HG02973 (cell line): ENCODE data around the gene RAB43.
"Not testable (repeated sequence)": the region's sequence is repeated elsewhere in the genome, so short reads cannot be mapped to it uniquely, and the experiment has no call there.

Experiments
- ATAC-seq: cut with Tn5 transposase; IDR thresholded peaks from one replicate; pipeline ENCODE4 v1.9.1; 2021; ENCODE audit warnings: moderate library complexity; ENCODE audit not compliant: unreplicated experiment

RAB43 gene

DNA sequence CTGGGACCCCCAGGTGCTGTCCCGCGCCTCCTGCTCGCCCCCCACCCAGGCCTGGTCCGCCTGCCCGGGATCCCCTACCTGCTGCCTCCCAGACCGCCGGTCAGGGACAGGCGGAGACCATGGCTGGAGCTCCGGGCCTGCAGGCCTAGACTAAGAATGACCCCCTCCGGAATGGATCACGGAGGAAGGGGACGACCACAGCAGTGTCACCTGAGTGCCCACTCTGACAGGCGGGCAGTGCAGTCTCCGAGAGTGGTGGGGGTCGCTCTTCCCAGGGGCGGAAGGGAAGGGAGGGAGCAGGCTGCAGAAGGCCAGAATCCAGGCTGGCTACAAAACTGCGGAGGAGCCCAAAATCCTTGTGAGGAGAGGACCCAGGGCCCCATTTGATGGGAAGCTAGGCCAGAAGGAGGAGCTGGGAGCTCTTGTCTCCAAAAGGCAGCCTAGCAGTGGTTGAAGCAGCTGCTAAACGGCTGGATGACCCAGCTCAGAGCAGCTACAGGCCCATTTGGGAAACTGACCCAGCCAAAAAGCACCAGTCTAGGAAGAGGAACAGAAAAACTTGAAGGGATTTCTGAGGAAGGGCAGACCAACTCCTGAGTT is 908 bp upstream of the RAB43 start:
- ATAC-seq = no peak

DNA sequence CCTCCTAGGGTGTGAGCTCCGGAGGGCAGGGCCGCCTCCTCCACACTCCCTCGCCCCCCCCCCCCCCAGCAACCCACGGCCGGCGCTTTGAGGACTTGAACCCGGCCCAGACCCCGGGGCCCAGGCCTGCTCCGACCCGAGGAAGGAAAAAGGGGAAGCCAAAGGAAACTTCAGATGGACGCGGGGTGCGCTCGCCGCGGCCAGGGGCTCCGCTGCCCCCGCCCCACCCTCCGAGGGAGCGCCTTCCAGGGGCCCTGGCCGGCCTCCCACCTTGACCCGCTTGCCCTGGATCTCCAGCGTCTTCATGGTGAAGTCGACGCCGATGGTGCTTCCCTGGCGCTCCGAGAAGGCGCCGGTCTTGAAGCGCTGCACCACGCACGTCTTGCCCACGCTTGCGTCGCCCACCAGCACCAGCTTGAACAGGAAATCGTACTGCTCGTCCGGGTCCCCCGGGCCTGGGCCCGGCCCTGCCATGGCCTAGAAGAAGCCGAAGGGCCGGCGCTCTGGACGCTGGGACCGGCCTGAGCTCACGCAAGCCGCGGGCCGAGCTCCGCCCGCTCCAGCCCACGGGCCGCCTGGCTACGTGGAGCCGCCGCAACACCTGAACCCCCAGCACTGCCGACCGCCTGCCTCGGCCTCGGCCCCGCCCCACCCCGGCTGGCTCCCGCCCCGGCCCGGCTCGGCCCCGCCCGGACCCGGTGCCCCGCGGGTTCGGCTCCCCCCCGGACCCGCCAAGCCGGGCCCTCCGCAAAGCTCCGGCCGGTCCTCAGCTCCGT is 400 bp downstream of the RAB43 start:
- ATAC-seq = peak; percentile 15

DNA sequence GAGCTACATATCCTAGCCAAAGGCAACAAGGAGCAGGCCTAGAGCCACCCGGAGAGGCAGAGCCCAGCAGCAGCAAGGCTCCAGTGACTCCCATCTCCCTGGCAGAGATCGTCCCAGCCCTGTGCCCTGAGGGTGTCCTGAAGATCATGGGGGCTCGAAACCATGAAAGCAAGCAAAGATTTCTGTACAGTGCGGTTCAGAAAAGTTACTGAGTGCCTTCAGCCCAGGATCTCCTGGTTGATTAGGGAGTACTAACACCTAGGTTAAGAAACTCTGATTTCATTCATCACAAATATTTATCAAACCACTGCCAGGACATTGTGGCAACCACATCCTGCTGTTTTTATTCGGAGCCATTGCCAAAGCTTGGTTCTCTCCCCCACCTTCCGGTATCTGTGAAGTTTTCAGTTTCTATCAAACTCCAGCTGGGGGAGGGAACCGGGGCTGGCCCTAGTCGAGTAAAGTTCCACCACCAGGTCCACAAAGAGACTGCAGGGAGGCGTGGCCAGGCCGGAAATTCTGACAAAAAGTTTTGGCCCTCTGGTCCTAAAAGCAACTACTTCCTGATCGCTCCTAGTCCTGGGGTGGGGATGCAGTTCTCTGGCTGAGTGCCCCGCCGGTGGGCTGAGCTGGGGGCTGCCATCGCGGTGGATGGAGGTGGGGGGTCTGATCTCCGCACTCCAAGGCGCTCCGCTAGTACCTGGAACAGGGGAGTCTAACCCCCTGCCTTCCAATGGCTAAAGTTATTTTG is 1.2 kb downstream of the RAB43 start:
- ATAC-seq = peak; percentile 72

DNA sequence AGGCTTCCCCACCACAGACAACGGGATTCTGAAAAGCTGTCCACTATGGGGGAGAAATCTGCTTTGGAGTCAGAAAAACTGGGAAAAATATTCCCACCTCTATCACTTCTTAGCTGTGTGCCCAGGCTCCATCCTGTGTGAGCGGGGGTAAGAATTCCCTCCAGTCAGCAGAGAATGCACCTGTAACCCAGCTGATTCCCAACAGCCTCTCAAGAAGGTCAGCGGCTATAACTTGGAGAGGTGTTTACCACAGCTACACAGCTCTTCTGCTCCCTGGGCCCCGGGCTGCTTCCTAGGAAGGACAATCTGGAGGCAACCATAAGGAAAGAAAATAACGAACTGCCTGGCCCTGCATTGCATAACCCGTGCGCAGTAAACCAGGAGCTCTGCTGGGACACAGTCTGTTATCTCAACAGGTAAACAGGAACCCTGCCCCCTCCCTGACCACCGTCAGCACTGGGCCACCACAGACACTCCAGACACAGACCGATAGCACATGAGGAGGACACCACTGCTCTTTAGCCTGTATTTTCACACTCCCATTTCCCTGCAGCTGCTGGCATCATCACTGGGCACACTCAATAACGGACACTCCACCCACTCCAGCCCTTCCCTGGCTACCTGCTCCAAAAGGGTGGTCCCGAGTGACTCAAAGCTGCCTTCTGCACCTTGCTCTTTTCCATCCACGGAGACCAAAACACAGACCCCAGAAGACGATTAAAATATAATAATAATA is 2.1 kb downstream of the RAB43 start:
- no peak for ATAC-seq

DNA sequence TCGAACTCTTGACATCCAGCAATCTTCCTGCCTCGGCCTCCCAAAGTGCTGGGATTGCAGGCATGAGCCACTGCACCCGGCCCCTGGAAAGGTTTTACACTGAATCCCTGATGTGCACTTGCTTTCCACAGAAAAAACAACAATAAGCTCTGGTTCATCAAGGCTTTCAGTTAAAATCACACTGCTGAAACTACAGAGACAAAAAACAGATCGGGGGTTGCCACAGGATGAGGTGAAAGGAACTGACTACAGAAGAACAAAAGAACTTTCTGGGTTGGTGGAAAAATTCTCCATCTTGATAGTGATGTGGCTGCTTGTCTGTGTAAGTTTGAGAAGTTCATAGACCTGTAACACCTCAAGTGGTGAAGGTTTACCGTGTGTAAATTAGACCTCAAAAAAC is 2.9 kb downstream of the RAB43 start:
- no peak for ATAC-seq

DNA sequence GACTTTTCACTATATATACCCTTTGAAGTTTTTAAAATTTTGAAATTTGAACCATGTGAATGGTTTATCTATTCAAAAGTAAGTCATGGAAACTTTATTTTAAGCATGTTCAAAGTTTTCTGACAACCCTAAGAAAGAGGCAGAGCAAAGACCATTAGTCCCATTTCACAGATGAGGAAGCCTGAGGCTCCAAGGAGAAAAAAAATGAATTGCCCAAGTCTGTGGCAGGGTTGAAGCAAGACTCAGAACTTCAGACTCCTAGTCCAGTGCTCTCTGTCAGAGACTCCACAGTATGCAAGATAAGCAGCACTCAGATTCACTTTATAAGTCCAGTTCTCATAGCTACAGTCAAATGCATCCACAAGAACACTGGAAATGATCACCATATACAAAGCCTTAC is 4.5 kb downstream of the RAB43 start:
- ATAC-seq = no peak

DNA sequence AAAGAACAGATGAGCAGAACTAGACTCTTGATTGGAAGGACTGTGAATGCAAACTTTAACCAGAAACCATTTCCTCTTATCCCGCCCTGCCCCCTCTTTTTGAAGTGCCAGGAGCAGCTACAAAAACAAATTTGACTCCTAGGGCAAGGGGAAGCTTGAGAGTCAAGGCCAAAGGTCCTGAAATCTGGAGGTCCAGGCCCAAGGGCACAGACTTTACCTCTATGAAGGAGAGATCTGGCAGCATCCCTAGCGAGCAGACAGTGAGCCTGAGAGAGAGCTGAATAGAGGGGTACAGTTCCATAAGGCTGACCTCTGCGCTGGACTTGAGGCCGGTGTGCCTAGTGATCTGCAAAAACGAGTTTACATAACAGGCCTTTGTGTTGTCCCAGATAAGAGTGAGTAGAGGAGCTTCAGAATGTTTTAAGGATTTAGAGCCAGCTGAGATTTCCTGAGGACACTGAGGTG is 5.1 kb downstream of the RAB43 start:
- no peak for ATAC-seq

DNA sequence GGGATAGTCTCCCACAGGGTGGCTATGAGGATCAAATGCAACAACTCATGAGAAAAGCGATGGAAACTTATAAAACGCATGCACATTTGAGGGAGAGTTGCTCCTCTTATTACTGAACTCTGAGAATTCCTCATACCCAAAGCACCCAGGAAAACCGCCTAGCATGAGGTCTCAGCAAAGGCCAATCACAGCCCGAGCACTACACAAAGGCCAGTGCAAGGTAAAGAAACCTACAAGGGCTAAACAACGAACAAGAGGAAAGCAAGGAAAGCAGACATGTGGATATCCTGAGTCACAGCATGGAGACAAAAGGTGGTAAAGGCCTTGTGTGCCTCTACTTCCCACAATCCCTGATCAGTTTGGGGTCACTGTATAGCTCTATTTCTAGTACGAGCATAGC is 7.1 kb downstream of the RAB43 start:
- ATAC-seq = no peak

DNA sequence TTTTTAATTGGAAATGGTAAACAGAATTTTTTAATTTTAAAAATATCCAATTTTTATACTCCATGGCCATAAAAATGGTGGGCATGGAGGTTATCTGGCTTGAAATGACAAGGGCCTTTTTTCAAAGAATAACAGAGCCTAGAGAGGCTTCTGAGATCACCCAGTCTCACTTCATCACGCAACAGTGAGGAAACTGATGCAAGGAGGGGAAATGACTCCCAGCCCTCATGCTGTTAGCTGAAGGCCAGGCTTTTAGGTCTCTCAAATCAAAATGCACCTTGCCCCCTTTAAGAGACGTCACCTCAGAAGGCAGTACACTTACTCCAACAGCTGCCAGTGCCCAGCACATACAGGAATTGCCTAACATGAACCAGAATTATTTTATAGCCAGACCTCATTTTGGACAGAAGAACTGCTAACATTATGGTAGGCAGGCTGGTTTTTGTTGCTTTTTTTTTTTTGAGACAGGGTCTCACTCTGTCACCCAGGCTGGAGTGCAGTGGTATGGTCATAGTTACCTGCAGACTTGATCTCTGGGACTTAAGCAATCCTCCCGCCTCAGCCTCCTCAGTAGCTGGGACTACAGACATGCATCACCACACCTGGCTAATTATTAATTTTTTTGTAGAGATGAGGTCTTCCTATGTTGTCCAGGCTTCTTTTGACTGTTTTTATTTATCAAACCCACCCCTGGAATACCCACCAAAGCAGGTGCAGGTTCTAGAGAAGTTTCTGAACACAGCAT is 9.1 kb downstream of the RAB43 start:
- no peak for ATAC-seq

DNA sequence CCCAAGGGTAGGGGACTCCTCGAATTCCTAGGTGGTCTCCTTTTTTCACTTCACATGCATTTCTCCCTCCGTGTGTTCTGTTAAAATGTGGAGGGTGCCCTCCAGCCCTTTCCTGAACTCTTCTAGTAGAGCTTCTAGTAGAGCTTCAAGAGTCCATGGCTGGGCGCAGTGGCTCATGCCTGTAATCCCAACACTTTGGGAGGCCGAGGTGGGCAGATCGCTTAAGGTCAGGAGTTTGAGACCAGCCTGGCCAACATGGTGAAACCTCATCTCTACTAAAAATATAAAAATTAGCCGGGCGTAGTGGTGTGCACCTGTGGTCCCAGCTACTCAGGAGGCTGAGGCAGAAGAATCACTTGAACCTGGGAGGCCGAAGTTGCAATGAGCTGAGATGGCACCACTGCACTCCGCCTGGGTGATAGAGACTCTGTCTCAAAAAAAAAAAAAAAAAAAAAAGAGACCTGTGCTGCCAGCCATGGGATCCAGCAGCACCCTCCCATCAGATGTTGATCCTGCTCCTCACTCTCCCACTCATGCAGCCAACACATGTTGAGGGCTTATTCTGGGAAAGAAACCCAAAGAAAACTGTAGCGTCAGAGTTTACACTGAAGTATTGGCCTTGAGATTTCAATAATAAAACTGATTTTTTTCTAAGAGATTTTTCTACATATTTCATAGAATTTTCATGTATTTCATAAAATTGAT is 10.4 kb downstream of the RAB43 start:
- not testable (repeated sequence) for ATAC-seq

DNA sequence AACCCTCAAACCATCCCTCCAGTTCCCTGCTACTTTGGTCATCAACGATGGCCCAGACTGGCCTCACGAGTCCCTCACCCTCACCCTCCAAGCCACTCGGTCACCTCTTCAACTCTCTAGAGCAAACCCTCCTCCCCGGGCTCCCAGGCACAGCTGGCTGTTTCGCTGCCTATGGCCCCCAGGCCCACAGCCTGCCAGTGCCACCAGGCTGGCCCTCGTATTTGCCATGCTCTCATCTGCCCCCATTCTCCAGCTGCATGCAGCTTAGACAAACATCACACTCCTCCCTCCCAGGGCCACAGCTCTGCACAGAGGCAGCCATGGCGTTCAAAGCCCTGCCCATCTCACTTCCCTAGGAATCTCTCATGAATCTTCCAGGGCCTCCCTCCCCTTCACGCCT is 13.8 kb downstream of the RAB43 start:
- no peak for ATAC-seq

DNA sequence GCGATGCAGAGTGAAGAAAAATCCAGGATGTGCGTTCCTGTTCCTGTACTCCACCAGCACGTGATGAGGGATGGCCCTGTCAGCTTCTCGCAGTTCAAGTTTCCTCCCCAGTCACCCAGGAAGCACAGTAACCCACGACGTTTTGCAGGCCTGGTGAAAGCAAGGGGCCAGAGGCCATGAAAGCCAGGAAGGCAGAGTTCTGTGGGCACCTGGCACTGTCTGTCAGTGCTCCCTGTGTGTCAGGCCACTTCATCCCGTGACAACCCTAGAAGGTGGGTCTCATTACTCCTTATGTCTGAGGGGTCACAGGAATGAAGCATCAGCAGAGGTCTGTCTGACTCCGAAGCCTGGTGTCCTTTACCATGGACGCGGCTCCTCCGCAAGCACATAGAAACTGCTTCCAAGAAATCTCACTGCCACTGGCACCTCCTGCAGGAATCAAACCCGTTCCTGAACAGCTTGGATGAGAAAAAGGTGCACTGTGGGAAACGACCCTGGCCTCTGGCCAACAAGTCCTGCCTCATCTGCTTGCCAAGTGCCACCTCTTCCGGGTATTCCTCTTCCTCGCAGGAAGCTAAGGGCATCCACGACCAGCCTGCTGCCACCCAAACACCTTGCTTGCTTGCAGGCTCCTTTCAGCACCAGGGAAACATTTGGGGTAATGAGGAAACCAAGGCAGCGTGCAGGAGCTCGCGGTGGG is 14.6 kb downstream of the RAB43 start:
- no peak for ATAC-seq

DNA sequence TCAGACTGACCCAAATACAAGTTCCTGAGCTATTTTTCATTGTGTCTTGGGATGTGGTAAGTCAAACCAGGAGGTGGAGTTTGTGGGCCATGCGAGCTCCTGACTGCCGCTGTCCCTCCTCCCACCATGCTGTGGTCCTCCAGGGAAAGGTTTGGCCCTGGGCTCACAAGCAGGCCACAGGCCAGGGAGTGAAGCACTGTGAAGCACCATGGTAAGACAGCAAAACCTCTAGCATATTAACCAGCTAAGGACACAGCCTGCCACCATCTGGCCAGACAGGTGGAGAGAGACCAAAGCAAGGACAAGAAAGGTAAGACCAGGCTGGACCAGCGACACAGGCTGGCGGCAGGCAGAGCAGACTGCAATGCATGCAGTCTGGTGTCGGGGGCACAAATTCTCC is 15.3 kb downstream of the RAB43 start:
- no peak for ATAC-seq

DNA sequence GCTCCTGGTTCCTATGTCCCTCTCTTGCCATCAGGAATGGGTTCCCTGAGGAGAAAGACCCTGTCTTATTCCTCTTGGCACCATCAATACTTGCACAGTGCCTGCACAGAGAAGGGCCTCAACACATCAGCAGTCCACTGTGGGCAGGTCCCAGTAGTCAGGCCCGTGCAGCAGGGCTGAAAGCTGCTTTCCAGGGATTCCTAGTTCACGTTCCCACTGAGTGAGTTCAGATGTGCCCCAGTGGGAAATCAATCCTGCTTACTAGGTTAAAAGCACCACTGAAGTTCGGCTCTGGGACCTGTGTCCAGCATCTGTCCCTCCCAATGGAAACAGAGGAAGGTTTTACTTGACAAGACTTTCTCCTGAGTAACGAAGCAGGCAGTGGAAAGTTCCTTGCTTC is 15.7 kb downstream of the RAB43 start:
- no peak for ATAC-seq

DNA sequence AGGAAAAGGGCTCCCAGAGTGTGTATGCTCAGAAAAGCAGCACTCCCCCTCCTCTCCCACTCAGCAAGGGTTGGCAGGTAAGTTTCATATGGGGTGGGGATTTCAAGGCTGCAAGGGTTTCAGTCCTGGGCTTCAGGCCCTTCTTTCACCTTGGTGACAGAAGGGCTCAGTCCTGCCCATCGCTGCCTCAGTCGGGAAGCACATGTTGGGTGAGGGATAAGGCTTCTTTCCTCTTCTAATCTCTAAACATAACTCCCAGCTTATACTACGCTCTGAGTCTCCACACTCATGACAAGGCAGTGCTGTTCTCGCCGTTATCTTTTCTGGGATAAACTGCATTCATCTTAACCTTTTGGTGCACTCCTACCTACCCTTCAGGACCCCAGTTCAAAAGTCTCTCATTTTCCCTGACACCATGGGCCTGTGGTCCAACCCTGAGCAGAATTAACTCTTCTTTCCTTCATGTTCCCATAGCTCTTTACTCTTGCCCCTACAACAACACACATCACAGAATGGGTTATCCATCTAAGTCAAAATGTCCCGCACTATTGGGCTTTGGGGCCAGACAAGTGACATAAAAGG is 17.0 kb downstream of the RAB43 start:
- ATAC-seq = no peak

DNA sequence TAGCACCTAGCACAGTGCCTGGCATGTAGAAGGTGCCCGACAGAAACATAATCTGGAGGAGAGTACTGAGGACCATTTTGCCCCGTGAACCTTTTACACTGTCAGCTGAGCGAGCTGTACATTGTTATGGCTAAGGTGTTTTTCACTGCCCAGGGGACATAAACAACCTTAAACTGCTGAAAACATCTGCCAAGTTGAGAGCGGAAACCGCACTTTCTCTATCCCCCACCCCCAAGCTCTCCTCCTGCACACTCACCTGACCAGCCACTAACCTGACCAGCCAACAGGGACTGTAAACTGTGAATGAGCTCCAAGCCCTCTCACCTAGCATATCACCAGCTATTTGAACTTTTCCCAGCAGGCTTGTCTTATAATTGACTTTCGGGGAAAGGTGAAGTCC is 17.6 kb downstream of the RAB43 start:
- ATAC-seq = no peak

DNA sequence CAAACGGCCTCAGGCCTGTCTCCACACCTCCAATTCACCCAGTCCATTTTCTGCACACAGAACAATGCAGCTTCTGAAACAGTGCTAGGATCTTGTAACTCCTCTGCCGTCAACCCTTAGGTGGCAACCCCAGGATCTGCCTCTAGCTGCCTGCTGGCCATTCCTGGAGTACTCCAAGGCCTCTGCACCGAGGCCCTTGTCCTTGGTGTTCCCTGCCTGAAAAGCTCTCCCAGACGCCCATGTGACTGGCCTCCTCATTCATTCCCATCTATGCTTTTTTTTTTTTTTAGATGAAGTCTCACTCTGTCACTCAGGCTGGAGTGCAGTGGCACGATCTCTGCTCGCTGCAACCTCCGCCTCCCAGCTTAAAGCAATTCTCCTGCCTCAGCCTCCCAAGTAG is 18.3 kb downstream of the RAB43 start:
- ATAC-seq = no peak

DNA sequence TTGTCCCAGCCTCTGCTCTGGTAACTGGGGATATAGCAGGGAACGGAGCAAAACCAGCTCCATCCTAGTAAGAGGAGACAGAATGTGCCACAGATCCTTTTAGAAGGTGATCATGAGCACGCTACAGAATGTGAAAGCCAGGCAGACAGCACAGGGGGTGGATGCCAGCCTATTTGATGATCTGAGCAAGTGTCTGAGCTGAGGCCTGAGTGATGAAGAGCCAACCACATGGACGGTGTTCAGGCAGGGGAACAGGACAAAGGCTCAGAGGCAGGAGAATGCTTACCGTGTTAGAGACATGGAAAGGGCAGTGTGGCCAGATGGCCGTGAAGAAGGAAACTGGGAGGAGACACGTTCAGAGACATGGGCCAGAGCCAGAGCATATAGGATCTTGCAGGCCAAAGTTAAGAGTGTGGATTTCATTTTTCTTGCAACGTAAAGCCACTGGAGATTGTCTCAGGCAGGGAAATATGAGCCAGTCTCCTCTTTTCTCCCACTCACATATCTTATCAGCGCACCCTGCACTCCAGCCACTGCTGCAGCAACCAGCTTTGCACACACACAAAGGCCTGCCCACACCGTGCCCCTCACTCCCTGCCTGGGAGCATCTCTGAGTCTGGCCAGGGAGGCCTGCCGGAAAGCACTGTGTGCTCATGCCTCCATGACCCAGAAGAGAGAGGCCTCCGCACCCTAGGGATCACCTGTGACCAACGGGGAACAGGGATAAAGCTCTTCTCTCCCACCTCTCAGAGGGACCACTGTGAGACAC is 20.1 kb downstream of the RAB43 start:
- no peak for ATAC-seq
